K562 (cell line): ENCODE results near the gene PPP1R10. TPM values are rescaled to one million over a fixed set of nuclear protein-coding genes. Genes with fewer than 3 reads are reported as not detected.

Experiments
- ATF1 ChIP-seq, 2 experiments: fragments of 450-650 bp in 1 of 2; IDR thresholded peaks; 2 replicates each; pipeline ENCODE4 v1.6.1; 2016; ENCODE audit warnings: missing compliant biosample characterization in 1 of 2, missing genetic modification characterization in 1 of 2
- ATF4 ChIP-seq: fragments of 450-650 bp; formaldehyde crosslinking; IDR thresholded peaks from 2 replicates; pipeline ENCODE4 v1.4.0; 2022; ENCODE audit warnings: mild to moderate bottlenecking, moderate library complexity
- C11orf30 ChIP-seq: fragments of 450-650 bp; IDR thresholded peaks from 2 replicates; pipeline ENCODE4 v1.6.1; 2016; ENCODE audit warnings: low read depth, mild to moderate bottlenecking
- CAMTA2 ChIP-seq: fragments of 250-450 bp; sonication (Bioruptor Pico); conservative IDR thresholded peaks from 2 replicates; pipeline ENCODE4 v1.5.1; 2022
- DNMT1 ChIP-seq: fragments of 450-650 bp; IDR thresholded peaks from 2 replicates; pipeline ENCODE4 v1.6.1; 2016; ENCODE audit warnings: antibody characterized with exemption, mild to moderate bottlenecking
- ELK3 ChIP-seq: fragments of 450-650 bp; formaldehyde crosslinking; IDR thresholded peaks from 2 replicates; pipeline ENCODE4 v1.4.0; 2020; ENCODE audit warnings: mild to moderate bottlenecking
- FOXP1 ChIP-seq: sonication (generic); formaldehyde crosslinking; IDR thresholded peaks from 2 replicates; pipeline ENCODE4 v1.8.0; 2022; ENCODE audit warnings: mild to moderate bottlenecking, missing genetic modification reagents
- HIVEP1 ChIP-seq: fragments of 250-450 bp; sonication (Bioruptor Pico); IDR thresholded peaks from 2 replicates; pipeline ENCODE4 v1.4.0; 2020; ENCODE audit warnings: mild to moderate bottlenecking
- MAFF ChIP-seq: IDR thresholded peaks from 2 replicates; pipeline ENCODE4 v1.6.1; 2012; ENCODE audit warnings: low read length, improper control_type of control experiment
- MAFK ChIP-seq: IDR thresholded peaks from 2 replicates; pipeline ENCODE4 v1.6.1; 2011; ENCODE audit warnings: low read length, improper control_type of control experiment
- MAZ ChIP-seq, 2 experiments: fragments of 450-650 bp in 1 of 2; sonication (generic) in 1 of 2; formaldehyde crosslinking; IDR thresholded peaks in 1 of 2; conservative IDR thresholded peaks in 1 of 2; 2 replicates each; pipeline versions ENCODE4 v1.4.0 to v1.5.0; 2020; ENCODE audit warnings: mild to moderate bottlenecking in 1 of 2, missing genetic modification reagents in 1 of 2
- MTF1 ChIP-seq: fragments of 250-450 bp; sonication (Bioruptor Pico); IDR thresholded peaks from 2 replicates; pipeline ENCODE4 v1.9.0; 2021; ENCODE audit warnings: moderate library complexity, mild to moderate bottlenecking, inconsistent platforms, borderline replicate concordance
- RB1 ChIP-seq: fragments of 450-650 bp; IDR thresholded peaks from 2 replicates; pipeline ENCODE4 v1.6.1; 2017; ENCODE audit warnings: low read depth, mild to moderate bottlenecking
- RBBP5 ChIP-seq: fragments of 200-600 bp; sonication (generic); IDR thresholded peaks from 2 replicates; pipeline ENCODE4 v1.6.1; 2012; ENCODE audit warnings: borderline replicate concordance, mild to moderate bottlenecking, low read length, control low read depth, inconsistent platforms; ENCODE audit not compliant: insufficient read depth, poor library complexity, severe bottlenecking
- RBM39 ChIP-seq: fragments of 200-400 bp; formaldehyde crosslinking; optimal IDR thresholded peaks from 2 replicates; pipeline ENCODE3; 2018; ENCODE audit warnings: low read depth, low read length
- SP1 ChIP-seq: sonication (generic); formaldehyde crosslinking; IDR thresholded peaks from 2 replicates; pipeline ENCODE4 v1.8.1; 2022; ENCODE audit warnings: mild to moderate bottlenecking, missing genetic modification reagents
- TAF15 ChIP-seq: fragments of 200-400 bp; formaldehyde crosslinking; IDR thresholded peaks from 2 replicates; pipeline ENCODE4 v1.6.1; 2017; ENCODE audit warnings: mild to moderate bottlenecking, low read depth, low read length, moderate library complexity
- TBL1XR1 ChIP-seq, 2 experiments: IDR thresholded peaks; 2 replicates each; pipeline ENCODE4 v1.6.1; 2012; ENCODE audit warnings: improper control_type of control experiment in 2 of 2, low read length in 2 of 2, mild to moderate bottlenecking in 1 of 2
- THRAP3 ChIP-seq: fragments of 450-650 bp; IDR thresholded peaks from 2 replicates; pipeline ENCODE4 v1.6.1; 2016; ENCODE audit warnings: mild to moderate bottlenecking, inconsistent platforms, borderline replicate concordance
- USF2 ChIP-seq: sonication (generic); formaldehyde crosslinking; IDR thresholded peaks from 2 replicates; pipeline ENCODE4 v1.5.0; 2020; ENCODE audit warnings: missing genetic modification reagents
- ZC3H11A ChIP-seq: IDR thresholded peaks from 2 replicates; pipeline ENCODE4 v1.6.1; 2012; ENCODE audit warnings: low read depth, low read length, improper control_type of control experiment
- ZKSCAN1 ChIP-seq: fragments of 150-350 bp; IDR thresholded peaks from 2 replicates; pipeline ENCODE4 v1.6.1; 2016; ENCODE audit warnings: low read depth, low read length
- ZNF398 ChIP-seq: fragments of 250-450 bp; sonication (Bioruptor Pico); IDR thresholded peaks from 2 replicates; pipeline ENCODE4 v1.8.0; 2021; ENCODE audit warnings: moderate library complexity, mild to moderate bottlenecking, inconsistent platforms
- ZNF696 ChIP-seq: fragments of 250-450 bp; sonication (Bioruptor Pico); conservative IDR thresholded peaks from 2 replicates; pipeline ENCODE4 v1.4.0; 2020; ENCODE audit warnings: mild to moderate bottlenecking, moderate library complexity
- polyA plus RNA-seq, 8 experiments: library from polyadenylated mRNA; depleted of rRNA in 4 of 8; stranded (reverse) in 5 of 8; unstranded in 3 of 8; fragments of >200 nt; fragmentation: Nextera tagmentation in 2 of 8; fragmentation: Illumina TruSeq in 1 of 8; extraction: Ambion mirVana in 2 of 8; extraction: Trizol in 1 of 8; gene quantifications; 2 replicates each; pipeline versions ENCODE4 v1.2.1 to v1.2.3, GENCODE V29; 2011 to 2014; ENCODE audit warnings: inconsistent platforms in 1 of 8, missing spikeins in 1 of 8
- total RNA-seq, 7 experiments: library from RNA; depleted of rRNA in 6 of 7; stranded (reverse); fragments of >200 nt in 6 of 7; fragmentation: Illumina TruSeq in 2 of 7; extraction: Trizol in 2 of 7; gene quantifications; 2 replicates each; pipeline versions ENCODE4 v1.2.1 to v1.2.3, GENCODE V29; 2011 to 2021; ENCODE audit warnings: low replicate concordance in 1 of 7

The PPP1R10 gene
- total and polyA plus RNA-seq, 9 of the 15 experiments (the other 6 are each of a cell fraction or from before 2014, with no cell fraction given), result 14.1 to 65.5 (median 32.6) TPM

GRCh38 chr6:30615958-30616810 lies 859 bp downstream of the PPP1R10 start (continued):
- TF ChIP-seq ZNF398 (CRISPR knock-in tag) (no peak), ZKSCAN1 (peak; percentile 5; the same call in 1 of the 2 replicates), ZNF696 (CRISPR knock-in tag) (0 out of 2 replicates have a peak, but pooled peaks have one; percentile 22), ATF4 (CRISPR knock-in tag) (peak; percentile 43; the same call in 1 of the 2 replicates), THRAP3 (peak; percentile 3), TAF15 (no peak), TBL1XR1 (IDR thresholded peaks at IDR 0.05; ENCODE audit: low read length in 2 of 2) (peak in 1 of 2 experiments; percentile 3; a peak in 2 of 4 replicates), ATF1 (CRISPR knock-in tag; IDR thresholded peaks at IDR 0.05) (no peak), ATF1 (tag; IDR thresholded peaks at IDR 0.05) (no peak), MAZ (CRISPR knock-in tag; conservative IDR thresholded peaks at IDR 0.05 in 1 of 2, IDR thresholded peaks at IDR 0.05 in 1 of 2) (peak in 1 of 2 experiments; percentile 74; a peak in 2 of 4 replicates), MTF1 (CRISPR knock-in tag) (0 out of 2 replicates have a peak, but pooled peaks have one; percentile 31), RBBP5 (no peak), HIVEP1 (CRISPR knock-in tag) (no peak), RBM39 (peak; percentile 98), MAFF (peak; percentile 97), ELK3 (CRISPR knock-in tag) (peak; percentile 0; the same call in 1 of the 2 replicates), SP1 (CRISPR knock-in tag) (peak; percentile 94), ZC3H11A (no peak), USF2 (CRISPR knock-in tag) (no peak), MAFK (peak; percentile 94), DNMT1 (no peak), C11orf30 (peak; percentile 98), RB1 (peak; percentile 32; the same call in 1 of the 2 replicates), FOXP1 (peak; percentile 20; the same call in 1 of the 2 replicates), CAMTA2 (CRISPR knock-in tag) (0 out of 2 replicates have a peak, but pooled peaks have one; percentile 15)
